MM.1S (cell line): Measurements from ENCODE around the gene PPP1R1A.

Source experiments
- DNase-seq: peaks from one replicate; pipeline ENCODE4 v3.0.0-alpha.2; 2015
- H2AFZ ChIP-seq: fragments of 300-600 bp; sonication (generic); 2 replicates; pipeline ENCODE4 v1.6.0; 2016; ENCODE audit warnings: antibody characterized with exemption, low read length
- H3F3A ChIP-seq: fragments of 300-600 bp; sonication (generic); 2 replicates; pipeline ENCODE4 v1.6.1; 2016; ENCODE audit warnings: mild to moderate bottlenecking, antibody characterized with exemption, low read length, moderate library complexity, mixed read lengths; ENCODE audit not compliant: insufficient read depth
- H3K27ac ChIP-seq: fragments of 300-600 bp; sonication (generic); 2 replicates; pipeline ENCODE4 v1.5.1; 2016; ENCODE audit warnings: mild to moderate bottlenecking, low read length
- H3K27me3 ChIP-seq: fragments of 300-600 bp; sonication (generic); replicated peaks from 2 replicates; pipeline ENCODE4 v1.6.0; 2016; ENCODE audit warnings: low read length; ENCODE audit not compliant: insufficient read depth
- H3K36me3 ChIP-seq: fragments of 300-600 bp; sonication (generic); replicated peaks from 2 replicates; pipeline ENCODE4 v1.6.1; 2016; ENCODE audit warnings: mild to moderate bottlenecking, low read length, mixed read lengths; ENCODE audit not compliant: insufficient read depth
- H3K4me1 ChIP-seq: fragments of 300-600 bp; sonication (generic); 2 replicates; pipeline ENCODE4 v1.6.1; 2016; ENCODE audit warnings: low read length, mixed read lengths
- H3K4me2 ChIP-seq: fragments of 300-600 bp; sonication (generic); 2 replicates; pipeline ENCODE4 v1.6.0; 2016; ENCODE audit warnings: low read depth, low read length
- H3K4me3 ChIP-seq: fragments of 300-600 bp; sonication (generic); 2 replicates; pipeline ENCODE4 v1.5.1; 2016; ENCODE audit warnings: low read length, mixed read lengths
- H3K79me2 ChIP-seq: fragments of 300-600 bp; sonication (generic); 2 replicates; pipeline ENCODE4 v1.6.1; 2016; ENCODE audit warnings: mixed run types, low read length, mixed read lengths
- H3K9ac ChIP-seq: fragments of 300-600 bp; sonication (generic); 2 replicates; pipeline ENCODE4 v1.6.1; 2016; ENCODE audit warnings: low read length, mixed read lengths
- H3K9me2 ChIP-seq: fragments of 300-600 bp; sonication (generic); replicated peaks from 2 replicates; pipeline ENCODE4 v1.6.1; 2016; ENCODE audit warnings: mild to moderate bottlenecking, low read length, mixed read lengths; ENCODE audit not compliant: insufficient read depth
- H3K9me3 ChIP-seq: fragments of 300-600 bp; sonication (generic); replicated peaks from 2 replicates; pipeline ENCODE4 v1.6.1; 2016; ENCODE audit warnings: mild to moderate bottlenecking, low read length, mixed read lengths; ENCODE audit not compliant: insufficient read depth
- H4K20me1 ChIP-seq: fragments of 300-600 bp; sonication (generic); 2 replicates; pipeline ENCODE4 v1.6.1; 2016; ENCODE audit warnings: mild to moderate bottlenecking, low read length, moderate library complexity, mixed read lengths; ENCODE audit not compliant: insufficient read depth
- EZH2 ChIP-seq: fragments of 300-600 bp; sonication (generic); optimal IDR thresholded peaks from 2 replicates; pipeline ENCODE3; 2017; ENCODE audit warnings: low read depth, mild to moderate bottlenecking, antibody characterized with exemption, low read length, mixed read lengths
- EZH2phosphoT487 ChIP-seq: fragments of 300-600 bp; sonication (generic); IDR thresholded peaks from 2 replicates; pipeline ENCODE4 v1.6.1; 2018; ENCODE audit warnings: antibody characterized with exemption, low read length
- TF ChIP-seq, protein P1 (sequence below): fragments of 300-600 bp; sonication (generic); IDR thresholded peaks from 2 replicates; pipeline ENCODE4 v1.5.1; 2016; ENCODE audit warnings: antibody characterized with exemption, low read length, mixed read lengths

The PPP1R1A gene

DNA sequence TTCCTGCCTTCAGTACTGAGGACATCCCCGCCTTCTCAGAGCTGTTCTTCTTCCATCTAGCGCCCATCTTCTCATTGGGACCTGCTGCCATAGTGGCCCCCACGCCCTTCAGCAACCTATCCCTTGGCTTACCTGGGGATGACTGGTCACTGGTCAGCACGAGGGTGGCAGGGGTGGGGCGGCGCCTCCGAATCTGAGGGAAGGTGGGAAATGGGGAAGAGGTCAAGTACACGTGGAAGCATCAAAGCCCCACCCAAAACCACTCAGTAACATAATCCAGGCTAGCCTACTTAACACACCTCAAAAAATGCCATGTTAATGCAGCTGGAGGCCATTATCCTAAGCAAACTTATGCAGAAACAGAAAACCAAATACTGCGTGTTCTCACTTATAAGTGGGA is 4.3 kb downstream of the PPP1R1A start:
- Histone ChIP-seq H3K9me3 (no peaks in the 10 kb centered on the region), H3K4me1 (0 out of 2 replicates have a peak, but pooled peaks cover 3% of the 10 kb centered on the region), H3K9ac (no peak overlapping the region), H3K27me3 (no peaks in the 10 kb centered on the region; the same call in 1 of the 2 replicates), H3K4me3 (no peak overlapping the region), H3K27ac (no peak overlapping the region), H4K20me1 (no peaks in the 10 kb centered on the region), H3K4me2 (no peak overlapping the region), H3F3A (no peaks in the 10 kb centered on the region), H3K79me2 (no peaks in the 10 kb centered on the region), H3K36me3 (no peaks in the 10 kb centered on the region), H3K9me2 (no peaks in the 10 kb centered on the region), H2AFZ (no peak overlapping the region)
- TF ChIP-seq, protein P1, sequence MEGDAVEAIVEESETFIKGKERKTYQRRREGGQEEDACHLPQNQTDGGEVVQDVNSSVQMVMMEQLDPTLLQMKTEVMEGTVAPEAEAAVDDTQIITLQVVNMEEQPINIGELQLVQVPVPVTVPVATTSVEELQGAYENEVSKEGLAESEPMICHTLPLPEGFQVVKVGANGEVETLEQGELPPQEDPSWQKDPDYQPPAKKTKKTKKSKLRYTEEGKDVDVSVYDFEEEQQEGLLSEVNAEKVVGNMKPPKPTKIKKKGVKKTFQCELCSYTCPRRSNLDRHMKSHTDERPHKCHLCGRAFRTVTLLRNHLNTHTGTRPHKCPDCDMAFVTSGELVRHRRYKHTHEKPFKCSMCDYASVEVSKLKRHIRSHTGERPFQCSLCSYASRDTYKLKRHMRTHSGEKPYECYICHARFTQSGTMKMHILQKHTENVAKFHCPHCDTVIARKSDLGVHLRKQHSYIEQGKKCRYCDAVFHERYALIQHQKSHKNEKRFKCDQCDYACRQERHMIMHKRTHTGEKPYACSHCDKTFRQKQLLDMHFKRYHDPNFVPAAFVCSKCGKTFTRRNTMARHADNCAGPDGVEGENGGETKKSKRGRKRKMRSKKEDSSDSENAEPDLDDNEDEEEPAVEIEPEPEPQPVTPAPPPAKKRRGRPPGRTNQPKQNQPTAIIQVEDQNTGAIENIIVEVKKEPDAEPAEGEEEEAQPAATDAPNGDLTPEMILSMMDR, result no peak
- TF ChIP-seq EZH2phosphoT487, result no peak
- no peak for DNase-seq

DNA sequence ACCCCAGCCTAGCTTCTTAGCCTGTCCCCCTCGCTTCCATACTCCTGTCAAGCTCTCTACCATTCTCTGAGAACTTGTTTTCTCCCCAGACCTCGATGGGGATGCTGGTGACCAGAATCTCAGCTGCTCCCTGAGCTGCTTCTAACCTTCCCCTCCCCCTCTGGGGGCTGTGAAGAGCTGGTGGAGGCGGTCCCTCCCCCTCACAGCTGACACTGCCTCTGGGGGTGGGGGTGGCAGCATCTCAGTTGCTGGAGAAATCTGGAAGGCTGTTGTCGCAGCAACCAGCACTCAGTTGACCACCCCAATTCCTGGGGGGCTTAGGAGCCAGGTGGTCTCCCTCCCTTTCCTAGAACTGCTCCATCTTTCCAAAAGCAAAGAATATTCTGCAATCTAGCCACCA is 4.7 kb downstream of the PPP1R1A start:
- H3K9ac ChIP-seq, result no peak overlapping the region
- 0 out of 2 replicates have a peak, but pooled peaks cover 3% of the 10 kb centered on the region for H3K4me1 ChIP-seq
- H3K9me3 ChIP-seq, result no peaks in the 10 kb centered on the region
- no peak for TF ChIP-seq EZH2
- TF ChIP-seq EZH2phosphoT487, result no peak
- TF ChIP-seq, protein P1, result no peak
- no peaks in the 10 kb centered on the region for H3F3A ChIP-seq
- no peak overlapping the region for H3K4me2 ChIP-seq
- no peaks in the 10 kb centered on the region for H3K36me3 ChIP-seq
- no peak overlapping the region for H2AFZ ChIP-seq
- H3K4me3 ChIP-seq, result no peak overlapping the region
- no peaks in the 10 kb centered on the region for H3K79me2 ChIP-seq
- no peak for DNase-seq
- H3K9me2 ChIP-seq, result no peaks in the 10 kb centered on the region
- H3K27me3 ChIP-seq, result no peaks in the 10 kb centered on the region; the same call in 1 of the 2 replicates
- H3K27ac ChIP-seq, result no peak overlapping the region
- H4K20me1 ChIP-seq, result no peaks in the 10 kb centered on the region

DNA sequence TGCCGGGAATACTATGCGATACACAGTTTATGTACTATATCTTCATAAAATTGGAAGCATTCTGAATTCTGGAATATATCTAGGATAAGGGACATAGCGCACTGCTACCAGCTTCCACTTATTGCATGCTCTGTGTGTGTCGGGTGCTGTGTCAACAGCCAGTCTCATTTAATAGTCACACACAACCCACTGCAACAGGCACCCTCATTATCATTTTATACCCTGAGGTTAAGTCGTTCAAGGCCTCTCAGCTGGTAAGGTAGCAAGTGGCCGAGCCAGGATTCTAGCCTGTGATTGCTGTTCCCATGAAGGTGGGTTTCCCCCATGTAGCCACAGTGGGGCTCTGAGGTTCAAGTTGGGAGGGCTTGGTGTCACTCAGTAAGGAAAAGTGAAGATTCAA is 7.0 kb downstream of the PPP1R1A start:
- Histone ChIP-seq H3F3A (no peaks in the 10 kb centered on the region), H3K4me2 (no peak overlapping the region), H3K79me2 (no peaks in the 10 kb centered on the region), H3K4me1 (0 out of 2 replicates have a peak, but pooled peaks cover 3% of the 10 kb centered on the region), H3K36me3 (no peaks in the 10 kb centered on the region), H3K27me3 (no peaks in the 10 kb centered on the region), H3K4me3 (no peak overlapping the region), H3K9me2 (no peaks in the 10 kb centered on the region), H3K27ac (no peak overlapping the region), H2AFZ (no peak overlapping the region), H4K20me1 (no peaks in the 10 kb centered on the region), H3K9ac (no peak overlapping the region), H3K9me3 (no peaks in the 10 kb centered on the region)
- no peak for TF ChIP-seq EZH2
- TF ChIP-seq, protein P1, result no peak
- TF ChIP-seq EZH2phosphoT487, result no peak
- no peak for DNase-seq
